ENCODE data around the gene HLA-DQB1. TPM values are rescaled to one million over a fixed set of nuclear protein-coding genes. Genes with fewer than 3 reads are reported as not detected.

Gene HLA-DQB1
- total RNA-seq, 1 experiment from 2014 or later = 2.1 TPM

GRCh38 chr6:32659856-32660595, 6.4 kb downstream of the HLA-DQB1 start:
- H3K79me2 ChIP-seq (ENCODE audit: insufficient read depth, low read length) = no peaks in the 10 kb centered on the region
- no peaks in the 10 kb centered on the region for H3K36me3 ChIP-seq (ENCODE audit: control insufficient read depth in 1 of 2, insufficient read depth in 2 of 2, low read length in 2 of 2)
- no peak for DNase-seq (ENCODE audit: low read depth, low spot score)
- H3K4me1 ChIP-seq (ENCODE audit: control insufficient read depth in 1 of 2, insufficient read depth in 2 of 2, low read length in 2 of 2) = no peaks in the 10 kb centered on the region
- BruUV-seq (replicated peaks) = no TSS peak
- TF ChIP-seq POLR2A (IDR thresholded peaks at IDR 0.05; ENCODE audit: borderline replicate concordance, extremely low read depth, insufficient read depth, insufficient read length) (no peak), SIN3A (IDR thresholded peaks at IDR 0.05; ENCODE audit: low read depth) (no peak), ZNF274 (IDR thresholded peaks at IDR 0.05; ENCODE audit: low read depth, low read length) (no peak), RAD21 (IDR thresholded peaks at IDR 0.05; ENCODE audit: low read depth) (no peak), REST (IDR thresholded peaks at IDR 0.05; ENCODE audit: low read depth) (no peak), ATF3 (IDR thresholded peaks at IDR 0.05) (no peak), ELF1 (IDR thresholded peaks at IDR 0.05; ENCODE audit: borderline replicate concordance, low read depth) (no peak), JUND (IDR thresholded peaks at IDR 0.05) (no peak), EZH2 (IDR thresholded peaks at IDR 0.05) (no peak), TCF7L2 (IDR thresholded peaks at IDR 0.05; ENCODE audit: borderline replicate concordance, extremely low read depth, insufficient read depth, insufficient read length) (no peak), YY1 (IDR thresholded peaks at IDR 0.05; ENCODE audit: extremely low read depth, insufficient replicate concordance, low read depth, low read length) (no peak), CBX3 (IDR thresholded peaks at IDR 0.05; ENCODE audit: low read depth) (no peak), EGR1 (IDR thresholded peaks at IDR 0.05; ENCODE audit: low read depth) (no peak), EZH2phosphoT487 (IDR thresholded peaks at IDR 0.05; ENCODE audit: borderline replicate concordance) (no peak), SP1 (IDR thresholded peaks at IDR 0.05; ENCODE audit: low read depth) (no peak), CEBPB (IDR thresholded peaks at IDR 0.05; ENCODE audit: low read depth) (no peak), SRF (IDR thresholded peaks at IDR 0.05; ENCODE audit: low read depth) (no peak), ZBTB33 (IDR thresholded peaks at IDR 0.05; ENCODE audit: extremely low read depth, insufficient replicate concordance, low read length) (no peak)
- no peak overlapping the region for H2AFZ ChIP-seq (ENCODE audit: low read depth, low read length, poor library complexity, severe bottlenecking)
- intact Hi-C loops (cut with micrococcal nuclease) = no loop called here
- ChIA-PET RAD21 (ENCODE audit: low non-redundant PET in 1 of 2, low total read pairs in 2 of 2, uncharacterized antibody in 2 of 2, unreplicated experiment in 2 of 2) (no interaction called here), POLR2A (no interaction called here), CTCF (no interaction called here)
- H3K9ac ChIP-seq (ENCODE audit: low read length) = no peak overlapping the region
- no peaks in the 10 kb centered on the region for H3K27me3 ChIP-seq (ENCODE audit: insufficient read depth, low read length)
- no peak overlapping the region for H3K4me2 ChIP-seq (ENCODE audit: low read length)
- H4K20me1 ChIP-seq (ENCODE audit: insufficient read depth) = no peaks in the 10 kb centered on the region
- no peak overlapping the region for H3K27ac ChIP-seq (ENCODE audit: low read depth, low read length)
- H3K9me3 ChIP-seq (ENCODE audit: control insufficient read depth in 1 of 2, insufficient read depth in 1 of 2, low read depth in 1 of 2, low read length in 2 of 2) = no peaks in the 10 kb centered on the region
- no peak for ATAC-seq
- H3K9me2 ChIP-seq (ENCODE audit: insufficient read depth) = no peaks in the 10 kb centered on the region
- no peak overlapping the region for H3K4me3 ChIP-seq (replicated peaks in 1 of 2; ENCODE audit: low read depth in 1 of 2, low read length in 2 of 2)

All from HCT116 (cell line).